ENCODE results near the gene MYRIP. TPM values are rescaled to one million over a fixed set of nuclear protein-coding genes. Genes with fewer than 3 reads are reported as not detected.

Gene MYRIP
- total RNA-seq, 1 experiment from 2014 or later: 0.44 TPM

DNA sequence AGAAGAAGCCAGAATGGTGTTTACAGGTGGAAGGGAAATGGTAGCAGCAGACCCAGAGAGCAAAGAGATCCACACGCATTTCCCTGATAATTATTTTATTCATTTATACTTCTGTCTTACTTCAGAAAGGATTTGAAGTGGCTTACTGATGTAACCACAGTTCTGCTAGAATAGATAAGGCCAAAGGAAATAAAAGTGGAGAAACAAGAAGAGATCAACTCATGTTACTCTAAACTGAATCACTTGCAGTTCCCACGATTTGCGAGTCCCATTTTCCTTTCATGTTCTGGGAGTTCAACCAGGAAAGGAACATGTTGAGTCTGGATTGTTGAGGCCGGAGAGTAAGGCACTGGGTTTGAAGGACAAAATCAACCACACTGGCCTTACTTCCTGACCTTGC lies 151.8 kb downstream of the MYRIP start:
- CTCF ChIA-PET: no interaction called here
- BruUV-seq (replicated peaks): no TSS peak

More for the DNA sequence above, 151.8 kb downstream of the MYRIP start:
- DNase-seq (ENCODE audit: low read depth, low spot score): no peak
- ChIA-PET POLR2A (no interaction called here), RAD21 (ENCODE audit: low non-redundant PET in 1 of 2, low total read pairs in 2 of 2, uncharacterized antibody in 2 of 2, unreplicated experiment in 2 of 2) (no interaction called here)
- Histone ChIP-seq H3K9me3 (ENCODE audit: control insufficient read depth in 1 of 2, insufficient read depth in 1 of 2, low read depth in 1 of 2, low read length in 2 of 2) (no peaks in the 10 kb centered on the region), H3K4me1 (ENCODE audit: control insufficient read depth in 1 of 2, insufficient read depth in 2 of 2, low read length in 2 of 2) (no peaks in the 10 kb centered on the region), H3K36me3 (ENCODE audit: control insufficient read depth in 1 of 2, insufficient read depth in 2 of 2, low read length in 2 of 2) (no peaks in the 10 kb centered on the region), H3K79me2 (ENCODE audit: insufficient read depth, low read length) (no peaks in the 10 kb centered on the region), H3K4me3 (replicated peaks in 1 of 2; ENCODE audit: low read depth in 1 of 2, low read length in 2 of 2) (no peak overlapping the region), H3K9me2 (ENCODE audit: insufficient read depth) (no peaks in the 10 kb centered on the region; the same call in 1 of the 2 replicates), H4K20me1 (ENCODE audit: insufficient read depth) (no peaks in the 10 kb centered on the region), H3K27ac (ENCODE audit: low read depth, low read length) (no peak overlapping the region), H2AFZ (ENCODE audit: low read depth, low read length, poor library complexity, severe bottlenecking) (no peak overlapping the region), H3K9ac (ENCODE audit: low read length) (no peak overlapping the region), H3K27me3 (ENCODE audit: insufficient read depth, low read length) (no peaks in the 10 kb centered on the region), H3K4me2 (ENCODE audit: low read length) (no peak overlapping the region)
- TF ChIP-seq ZFX (IDR thresholded peaks at IDR 0.05) (no peak), CBX3 (IDR thresholded peaks at IDR 0.05; ENCODE audit: low read depth) (no peak), EZH2 (IDR thresholded peaks at IDR 0.05) (no peak), ZNF274 (IDR thresholded peaks at IDR 0.05; ENCODE audit: low read depth, low read length) (no peak), SRF (IDR thresholded peaks at IDR 0.05; ENCODE audit: low read depth) (no peak), CEBPB (IDR thresholded peaks at IDR 0.05; ENCODE audit: low read depth) (no peak), RAD21 (IDR thresholded peaks at IDR 0.05; ENCODE audit: low read depth) (no peak), REST (IDR thresholded peaks at IDR 0.05; ENCODE audit: low read depth) (no peak), CTCF (IDR thresholded peaks at IDR 0.05 in 2 of 3, conservative IDR thresholded peaks at IDR 0.05 in 1 of 3; ENCODE audit: borderline replicate concordance in 1 of 3, insufficient read depth in 1 of 3, low read depth in 2 of 3, low read length in 2 of 3) (no peak), JUND (IDR thresholded peaks at IDR 0.05) (no peak), YY1 (IDR thresholded peaks at IDR 0.05; ENCODE audit: extremely low read depth, insufficient replicate concordance, low read depth, low read length) (no peak), FOSL1 (IDR thresholded peaks at IDR 0.05; ENCODE audit: low read depth) (no peak), TCF7L2 (IDR thresholded peaks at IDR 0.05; ENCODE audit: borderline replicate concordance, extremely low read depth, insufficient read depth, insufficient read length) (no peak), EZH2phosphoT487 (IDR thresholded peaks at IDR 0.05; ENCODE audit: borderline replicate concordance) (no peak), SIN3A (IDR thresholded peaks at IDR 0.05; ENCODE audit: low read depth) (no peak)
- TF ChIP-seq, protein P1, sequence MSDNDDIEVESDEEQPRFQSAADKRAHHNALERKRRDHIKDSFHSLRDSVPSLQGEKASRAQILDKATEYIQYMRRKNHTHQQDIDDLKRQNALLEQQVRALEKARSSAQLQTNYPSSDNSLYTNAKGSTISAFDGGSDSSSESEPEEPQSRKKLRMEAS (IDR thresholded peaks at IDR 0.05): no peak
- TF ChIP-seq, protein P2, sequence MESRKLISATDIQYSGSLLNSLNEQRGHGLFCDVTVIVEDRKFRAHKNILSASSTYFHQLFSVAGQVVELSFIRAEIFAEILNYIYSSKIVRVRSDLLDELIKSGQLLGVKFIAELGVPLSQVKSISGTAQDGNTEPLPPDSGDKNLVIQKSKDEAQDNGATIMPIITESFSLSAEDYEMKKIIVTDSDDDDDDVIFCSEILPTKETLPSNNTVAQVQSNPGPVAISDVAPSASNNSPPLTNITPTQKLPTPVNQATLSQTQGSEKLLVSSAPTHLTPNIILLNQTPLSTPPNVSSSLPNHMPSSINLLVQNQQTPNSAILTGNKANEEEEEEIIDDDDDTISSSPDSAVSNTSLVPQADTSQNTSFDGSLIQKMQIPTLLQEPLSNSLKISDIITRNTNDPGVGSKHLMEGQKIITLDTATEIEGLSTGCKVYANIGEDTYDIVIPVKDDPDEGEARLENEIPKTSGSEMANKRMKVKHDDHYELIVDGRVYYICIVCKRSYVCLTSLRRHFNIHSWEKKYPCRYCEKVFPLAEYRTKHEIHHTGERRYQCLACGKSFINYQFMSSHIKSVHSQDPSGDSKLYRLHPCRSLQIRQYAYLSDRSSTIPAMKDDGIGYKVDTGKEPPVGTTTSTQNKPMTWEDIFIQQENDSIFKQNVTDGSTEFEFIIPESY (IDR thresholded peaks at IDR 0.05; ENCODE audit: extremely low read depth, insufficient replicate concordance, low read length): no peak
- TF ChIP-seq, protein P3, sequence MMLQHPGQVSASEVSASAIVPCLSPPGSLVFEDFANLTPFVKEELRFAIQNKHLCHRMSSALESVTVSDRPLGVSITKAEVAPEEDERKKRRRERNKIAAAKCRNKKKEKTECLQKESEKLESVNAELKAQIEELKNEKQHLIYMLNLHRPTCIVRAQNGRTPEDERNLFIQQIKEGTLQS (IDR thresholded peaks at IDR 0.05): no peak
- ATAC-seq: no peak
- intact Hi-C loops (cut with micrococcal nuclease): no loop called here

All from HCT116 (cell line).